SKM-1 (cell line): ENCODE data around the gene SSTR1.

Source experiments
- DNase-seq: peaks from one replicate; lab custom pipeline; 2025; ENCODE audit not compliant: unreplicated experiment; lab: John Stamatoyannopoulos, UW

Gene SSTR1

GRCh38 chr14:38202444-38203191 is 5.1 kb upstream of the SSTR1 start:
- DNase-seq: no peak

GRCh38 chr14:38203929-38204718 is 3.6 kb upstream of the SSTR1 start:
- no peak for DNase-seq

GRCh38 chr14:38204719-38205115 is 3.0 kb upstream of the SSTR1 start:
- no peak for DNase-seq

GRCh38 chr14:38205119-38205813 is 2.4 kb upstream of the SSTR1 start:
- no peak for DNase-seq

- no peak for DNase-seq
Observed at GRCh38 chr14:38205949-38206665, 1.6 kb upstream of the SSTR1 start.

GRCh38 chr14:38206689-38207376 is 871 bp upstream of the SSTR1 start:
- no peak for DNase-seq

GRCh38 chr14:38207377-38207735 is 348 bp upstream of the SSTR1 start:
- no peak for DNase-seq

GRCh38 chr14:38208618-38209562 is 1.2 kb downstream of the SSTR1 start:
- no peak for DNase-seq

GRCh38 chr14:38209572-38210557 is 2.2 kb downstream of the SSTR1 start:
- no peak for DNase-seq

- DNase-seq: no peak
Observed at GRCh38 chr14:38210587-38211216, 3.0 kb downstream of the SSTR1 start.

GRCh38 chr14:38211255-38211735 is 3.6 kb downstream of the SSTR1 start:
- DNase-seq: no peak

- no peak for DNase-seq
Observed at GRCh38 chr14:38212111-38212510, 4.4 kb downstream of the SSTR1 start.

GRCh38 chr14:38213001-38213400 is 5.3 kb downstream of the SSTR1 start:
- DNase-seq: no peak

- DNase-seq: no peak
Observed at GRCh38 chr14:38217553-38217952, 9.8 kb downstream of the SSTR1 start.

- DNase-seq: no peak
Observed at GRCh38 chr14:38221077-38221476, 13.4 kb downstream of the SSTR1 start.

GRCh38 chr14:38224338-38224737 is 16.6 kb downstream of the SSTR1 start:
- no peak for DNase-seq

- DNase-seq: no peak
Observed at GRCh38 chr14:38225946-38226345, 18.2 kb downstream of the SSTR1 start.

GRCh38 chr14:38226366-38226765 is 18.7 kb downstream of the SSTR1 start:
- DNase-seq: no peak
